Omental fat pad (tissue), 4 donors: ENCODE data around the gene HDDC3. TPM values are rescaled to one million over a fixed set of nuclear protein-coding genes. Genes with fewer than 3 reads are reported as not detected.
"Not testable (repeated sequence)": the region's sequence is repeated elsewhere in the genome, so short reads cannot be mapped to it uniquely, and the experiment has no call there.

ENCODE experiments used
- ATAC-seq: fragments of 150-250 bp; one replicate; pipeline ENCODE4 v1.9.1; 2016; ENCODE audit warnings: mild to moderate bottlenecking, moderate library complexity; ENCODE audit not compliant: low FRiP score
- DNase-seq: peaks from one replicate; pipeline ENCODE4 v3.0.0-alpha.2; 2019; ENCODE audit warnings: low spot score
- total RNA-seq, 4 donors: library from RNA; depleted of rRNA; stranded (reverse); fragments of >200 nt; gene quantifications; one replicate each; pipeline ENCODE4 v1.1.0, GENCODE V29; 2016
- TF ChIP-seq, protein P1 (sequence below), 3 donors: fragments of 450-650 bp; IDR thresholded peaks; one replicate each; pipeline ENCODE4 v1.5.1; 2016 to 2017; ENCODE audit warnings: antibody characterized with exemption in 3 of 3, mild to moderate bottlenecking in 3 of 3, moderate library complexity in 2 of 3

Gene HDDC3
- total RNA-seq, 4 donors from 2014 or later, result 11.2 to 27.3 (median 18.0) TPM

DNA sequence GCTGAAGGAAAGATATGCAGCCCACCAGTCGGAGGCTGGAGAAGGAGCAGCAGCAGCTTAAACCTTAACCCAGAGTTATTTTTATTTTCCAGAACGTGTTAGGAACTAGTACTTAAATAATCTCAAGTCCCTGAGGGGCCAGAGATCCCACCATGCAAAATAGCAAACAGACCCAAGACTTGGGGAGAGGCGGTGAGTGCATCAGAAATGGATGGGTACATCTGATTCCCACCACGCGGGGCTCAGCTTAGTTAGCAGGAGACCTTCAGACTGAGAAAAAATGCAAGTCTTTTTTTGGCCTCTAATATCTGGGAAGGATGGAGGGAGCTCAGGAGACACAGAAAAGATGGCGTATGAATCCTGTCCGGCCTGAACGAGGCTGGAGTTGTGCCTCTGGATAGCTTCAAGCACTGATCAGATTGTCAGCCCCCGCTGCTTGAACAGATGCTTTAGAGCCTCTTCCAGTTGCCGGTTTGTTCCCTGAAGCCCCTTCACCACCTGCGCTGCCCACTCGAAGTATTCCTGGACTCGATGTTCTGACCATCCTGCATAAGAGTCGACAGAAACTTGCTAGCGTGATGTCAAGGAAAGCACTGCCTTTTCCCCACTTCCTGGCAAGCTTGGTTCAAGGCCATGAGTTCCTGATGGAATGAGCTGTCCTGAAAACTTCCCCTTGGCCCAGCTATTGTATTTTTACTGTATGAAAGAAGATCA lies 1.3 kb downstream of the HDDC3 start:
- ATAC-seq (no peak), DNase-seq (no peak)
- TF ChIP-seq, protein P1, sequence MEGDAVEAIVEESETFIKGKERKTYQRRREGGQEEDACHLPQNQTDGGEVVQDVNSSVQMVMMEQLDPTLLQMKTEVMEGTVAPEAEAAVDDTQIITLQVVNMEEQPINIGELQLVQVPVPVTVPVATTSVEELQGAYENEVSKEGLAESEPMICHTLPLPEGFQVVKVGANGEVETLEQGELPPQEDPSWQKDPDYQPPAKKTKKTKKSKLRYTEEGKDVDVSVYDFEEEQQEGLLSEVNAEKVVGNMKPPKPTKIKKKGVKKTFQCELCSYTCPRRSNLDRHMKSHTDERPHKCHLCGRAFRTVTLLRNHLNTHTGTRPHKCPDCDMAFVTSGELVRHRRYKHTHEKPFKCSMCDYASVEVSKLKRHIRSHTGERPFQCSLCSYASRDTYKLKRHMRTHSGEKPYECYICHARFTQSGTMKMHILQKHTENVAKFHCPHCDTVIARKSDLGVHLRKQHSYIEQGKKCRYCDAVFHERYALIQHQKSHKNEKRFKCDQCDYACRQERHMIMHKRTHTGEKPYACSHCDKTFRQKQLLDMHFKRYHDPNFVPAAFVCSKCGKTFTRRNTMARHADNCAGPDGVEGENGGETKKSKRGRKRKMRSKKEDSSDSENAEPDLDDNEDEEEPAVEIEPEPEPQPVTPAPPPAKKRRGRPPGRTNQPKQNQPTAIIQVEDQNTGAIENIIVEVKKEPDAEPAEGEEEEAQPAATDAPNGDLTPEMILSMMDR (IDR thresholded peaks at IDR 0.05), result no peak

DNA sequence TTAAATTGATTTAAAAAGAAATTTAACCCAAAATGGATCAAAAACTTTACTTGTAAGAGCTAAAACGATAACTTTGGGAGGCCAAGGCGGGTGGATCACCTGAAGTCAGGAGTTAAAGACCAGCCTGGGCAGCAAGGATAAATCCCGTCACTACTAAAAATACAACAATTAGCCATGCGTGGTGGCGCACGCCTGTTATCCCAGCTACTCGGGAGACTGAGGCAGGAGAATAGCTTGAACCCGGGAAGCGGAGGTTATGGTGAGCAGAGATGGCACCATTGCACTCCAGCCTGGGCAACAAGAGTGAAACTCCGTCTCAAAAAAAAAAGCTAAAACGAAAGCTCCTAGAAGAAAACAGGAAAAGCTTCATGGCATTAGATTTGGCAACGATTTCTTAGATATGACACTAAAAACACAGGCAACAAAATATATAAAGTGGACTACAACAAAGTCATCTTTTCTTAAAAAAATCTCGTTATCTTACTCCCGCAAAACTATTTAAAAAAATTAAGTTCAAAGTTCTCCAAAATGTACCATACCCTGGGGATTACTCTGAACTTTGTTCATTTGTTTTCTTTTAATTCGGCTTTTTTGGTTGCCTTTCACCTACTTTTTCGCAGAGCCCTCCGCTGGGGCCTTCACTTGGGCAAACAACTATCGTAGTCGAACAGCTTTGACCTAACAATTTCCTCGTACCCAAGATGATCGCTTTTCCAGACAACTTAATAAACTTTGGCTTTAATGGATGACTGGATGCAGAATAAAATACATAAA lies 2.9 kb downstream of the HDDC3 start:
- no peak for ATAC-seq
- no peak for DNase-seq

DNA sequence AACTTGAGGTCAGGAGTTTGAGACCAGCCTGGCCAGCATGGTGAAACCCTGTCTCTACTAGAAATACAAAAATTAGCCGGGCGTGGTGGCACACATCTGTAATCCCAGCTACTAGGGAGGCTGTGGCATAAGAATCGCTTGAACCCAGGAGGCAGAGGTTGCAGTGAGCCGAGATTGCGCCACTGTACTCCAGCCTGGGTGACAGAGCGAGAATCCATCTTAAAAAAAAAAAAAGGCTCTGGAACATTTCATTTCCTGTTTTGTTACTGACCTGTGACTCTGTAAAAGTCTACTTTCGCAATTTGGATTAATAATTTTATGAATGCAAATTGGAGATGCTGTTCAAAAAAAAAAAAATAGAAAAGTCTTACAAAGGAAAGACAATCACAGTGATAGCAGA lies 4.2 kb downstream of the HDDC3 start:
- not testable (repeated sequence) for DNase-seq, ATAC-seq

More for the DNA sequence above, 2.9 kb downstream of the HDDC3 start:
- TF ChIP-seq, protein P1 (IDR thresholded peaks at IDR 0.05), result no peak

DNA sequence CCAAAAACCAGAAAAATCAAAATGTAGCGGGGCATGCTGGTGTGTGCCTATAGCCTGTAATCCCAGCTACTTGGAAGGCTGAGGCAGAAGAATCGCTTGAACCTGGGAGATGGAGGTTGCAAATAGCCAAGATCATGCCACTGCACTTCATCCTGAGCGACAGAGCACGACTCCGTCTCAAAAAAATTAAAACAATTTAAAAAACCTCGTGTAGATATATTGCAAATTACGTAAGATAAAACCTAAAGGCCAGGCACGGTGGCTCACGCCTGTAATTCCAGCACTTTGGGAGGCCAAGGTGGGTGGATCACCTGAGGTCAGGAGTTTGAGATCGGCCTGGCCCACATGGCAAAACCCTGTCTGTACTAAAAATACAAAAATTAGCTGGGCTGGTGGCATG lies 5.6 kb downstream of the HDDC3 start:
- DNase-seq, ATAC-seq: not testable (repeated sequence)

DNA sequence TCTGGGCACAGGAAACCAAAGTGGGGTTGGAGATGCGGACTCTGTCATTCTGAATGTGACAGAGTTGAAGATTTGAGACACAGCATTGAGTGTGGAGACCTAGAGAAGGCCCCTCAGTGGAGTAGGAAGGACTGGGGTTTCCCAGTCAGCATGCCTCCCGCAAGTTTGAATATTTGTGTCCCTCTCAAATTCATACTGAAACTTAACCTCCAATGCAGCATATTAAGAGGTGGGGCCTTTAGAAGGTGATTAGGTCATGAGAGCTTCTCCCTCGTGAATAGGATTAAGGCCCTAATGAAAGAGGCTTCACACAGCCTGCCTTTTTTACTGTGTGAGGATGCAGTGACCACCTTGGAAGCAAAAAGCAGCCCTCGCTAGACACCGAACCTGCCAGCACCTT lies 8.0 kb downstream of the HDDC3 start:
- ATAC-seq (no peak), DNase-seq (no peak)
- TF ChIP-seq, protein P1 (IDR thresholded peaks at IDR 0.05), result no peak

DNA sequence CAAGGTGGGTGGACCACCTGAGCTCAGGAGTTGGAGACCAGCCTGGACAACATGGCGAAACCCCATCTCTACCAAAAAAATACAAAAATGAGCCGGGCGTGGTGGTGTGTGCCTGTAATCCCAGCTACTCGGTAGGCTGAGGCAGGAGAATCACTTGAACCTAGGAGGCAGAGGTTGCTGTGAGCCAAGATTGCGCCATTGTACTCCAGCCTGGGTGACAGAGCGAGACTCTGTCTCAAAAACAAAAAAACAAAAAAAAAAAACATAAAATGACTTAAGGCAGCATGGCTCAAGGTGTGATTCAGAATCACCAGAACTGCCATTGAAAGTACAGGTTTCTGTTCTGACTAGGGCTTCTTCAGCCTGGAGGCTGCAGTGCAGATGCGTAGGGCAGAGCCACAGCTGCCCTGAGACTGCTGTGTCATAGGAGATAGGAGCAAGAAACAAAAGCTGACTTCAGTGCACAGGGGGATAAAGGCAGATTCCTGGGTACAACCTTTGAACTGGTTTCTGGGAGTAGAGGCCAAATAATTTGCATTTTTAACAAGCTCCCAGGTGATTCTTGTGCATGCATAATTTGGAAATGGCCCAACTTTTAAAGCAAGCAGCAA lies 9.5 kb downstream of the HDDC3 start:
- ATAC-seq, DNase-seq: not testable (repeated sequence)

DNA sequence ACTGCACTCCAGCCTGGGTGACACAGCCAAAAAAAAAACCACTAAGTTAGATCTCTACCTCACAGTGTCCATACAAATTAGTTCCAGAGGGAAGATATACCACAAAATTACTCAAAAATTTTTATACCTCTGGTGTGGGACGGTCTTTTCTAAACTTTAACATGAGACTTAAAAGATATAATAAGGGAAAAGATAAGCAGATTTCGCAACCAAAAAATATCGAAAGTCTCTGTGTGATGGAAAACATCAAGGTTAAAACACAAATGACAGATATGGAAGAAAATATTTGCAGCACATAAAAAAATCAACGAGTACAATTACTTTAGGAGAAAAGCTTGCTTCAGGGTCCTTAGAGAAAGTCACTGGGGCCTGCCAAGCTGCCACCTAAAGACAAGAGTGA lies 10.5 kb downstream of the HDDC3 start:
- ATAC-seq (no peak), DNase-seq (no peak)
- TF ChIP-seq, protein P1 (IDR thresholded peaks at IDR 0.05), result no peak

DNA sequence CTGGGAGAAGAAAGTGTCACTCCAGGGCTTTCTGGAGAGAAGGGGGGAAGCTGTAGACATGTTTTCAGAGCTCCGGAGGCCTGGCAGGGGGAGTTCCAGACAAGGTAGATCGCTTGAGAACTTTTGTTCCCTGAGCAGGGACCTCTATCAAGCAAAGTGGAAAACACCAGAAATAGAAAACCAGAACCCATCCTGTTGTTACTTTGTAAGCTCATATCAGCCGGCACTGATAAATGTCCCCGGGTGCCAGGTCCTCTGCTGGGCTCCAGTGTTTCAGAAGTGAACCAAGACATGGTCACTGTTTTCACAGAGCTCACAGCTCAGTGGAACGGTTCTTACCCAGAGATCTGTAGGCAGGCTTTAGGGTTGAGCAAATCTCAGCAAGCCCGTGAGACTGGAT lies 13.5 kb downstream of the HDDC3 start:
- ATAC-seq, result no peak

More for the DNA sequence above, 13.5 kb downstream of the HDDC3 start:
- DNase-seq, result no peak
- TF ChIP-seq, protein P1 (IDR thresholded peaks at IDR 0.05), result no peak
